Parathyroid adenoma (tissue), 2 donors: Measurements from ENCODE around the gene RFTN2.
"Not testable (repeated sequence)": the region's sequence is repeated elsewhere in the genome, so short reads cannot be mapped to it uniquely, and the experiment has no call there.

Experiments used
- H2AFZ ChIP-seq: fragments of 300-600 bp; sonication (generic); one replicate; pipeline ENCODE4 v1.7.0; 2017; ENCODE audit warnings: antibody characterized with exemption, mild to moderate bottlenecking
- H3K27ac ChIP-seq: fragments of 300-600 bp; sonication (generic); one replicate; pipeline ENCODE4 v1.7.0; 2017
- H3K27me3 ChIP-seq: fragments of 300-600 bp; sonication (generic); one replicate; pipeline ENCODE4 v1.7.0; 2017; ENCODE audit warnings: low read length; ENCODE audit not compliant: control insufficient read depth, insufficient read depth
- H3K36me3 ChIP-seq: fragments of 300-600 bp; sonication (generic); one replicate; pipeline ENCODE4 v1.7.0; 2017; ENCODE audit warnings: low read length; ENCODE audit not compliant: control insufficient read depth, insufficient read depth
- H3K4me1 ChIP-seq: fragments of 300-600 bp; sonication (generic); one replicate; pipeline ENCODE4 v1.7.0; 2017; ENCODE audit warnings: control low read depth
- H3K4me2 ChIP-seq: fragments of 300-600 bp; sonication (generic); one replicate; pipeline ENCODE4 v1.7.0; 2017; ENCODE audit warnings: low read length
- H3K4me3 ChIP-seq: fragments of 300-600 bp; sonication (generic); one replicate; pipeline ENCODE4 v1.7.0; 2017; ENCODE audit warnings: low read depth, low read length
- H3K79me2 ChIP-seq: fragments of 300-600 bp; sonication (generic); one replicate; pipeline ENCODE4 v1.7.0; 2017; ENCODE audit warnings: control low read depth
- H3K9ac ChIP-seq: fragments of 300-600 bp; sonication (generic); one replicate; pipeline ENCODE4 v1.7.0; 2017; ENCODE audit warnings: mild to moderate bottlenecking
- H3K9me3 ChIP-seq: fragments of 300-600 bp; sonication (generic); one replicate; pipeline ENCODE4 v1.7.0; 2017; ENCODE audit warnings: low read length; ENCODE audit not compliant: control insufficient read depth
- CTCF ChIP-seq: fragments of 300-600 bp; sonication (generic); IDR thresholded peaks from one replicate; pipeline ENCODE4 v1.7.0; 2017; ENCODE audit warnings: antibody characterized with exemption, mild to moderate bottlenecking
- donor health status: primary hyperparathyroidism.

The RFTN2 gene

DNA sequence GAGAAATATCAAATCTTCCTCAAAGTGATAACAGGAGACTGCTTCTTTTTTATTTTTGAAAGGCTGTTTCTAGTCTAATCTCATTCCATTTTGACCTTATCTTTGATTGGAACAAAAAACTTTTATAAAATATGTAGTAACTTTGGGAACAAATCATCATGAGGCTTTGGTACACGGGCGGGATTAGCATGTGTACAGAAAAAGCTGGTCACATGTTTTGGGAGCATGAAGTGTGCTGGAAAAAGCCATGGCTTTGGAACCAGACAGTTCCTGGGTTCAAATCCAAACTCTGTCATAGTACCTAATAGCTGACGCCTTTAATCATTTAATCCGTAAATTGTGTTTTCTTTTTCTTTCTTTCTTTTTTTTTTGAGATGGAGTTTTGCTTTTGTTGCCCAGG, 78.2 kb downstream of the RFTN2 start:
- no peak overlapping the region for H3K4me3 ChIP-seq
- no peak for TF ChIP-seq CTCF
- no peak overlapping the region for H3K27ac ChIP-seq
- H3K79me2 ChIP-seq, result no peaks in the 10 kb centered on the region
- no peaks in the 10 kb centered on the region for H3K9me3 ChIP-seq
- H3K4me1 ChIP-seq, result no peaks in the 10 kb centered on the region
- no peak overlapping the region for H3K9ac ChIP-seq
- no peak overlapping the region for H3K4me2 ChIP-seq
- no peaks in the 10 kb centered on the region for H3K36me3 ChIP-seq
- no peak overlapping the region for H2AFZ ChIP-seq
- no peaks in the 10 kb centered on the region for H3K27me3 ChIP-seq

DNA sequence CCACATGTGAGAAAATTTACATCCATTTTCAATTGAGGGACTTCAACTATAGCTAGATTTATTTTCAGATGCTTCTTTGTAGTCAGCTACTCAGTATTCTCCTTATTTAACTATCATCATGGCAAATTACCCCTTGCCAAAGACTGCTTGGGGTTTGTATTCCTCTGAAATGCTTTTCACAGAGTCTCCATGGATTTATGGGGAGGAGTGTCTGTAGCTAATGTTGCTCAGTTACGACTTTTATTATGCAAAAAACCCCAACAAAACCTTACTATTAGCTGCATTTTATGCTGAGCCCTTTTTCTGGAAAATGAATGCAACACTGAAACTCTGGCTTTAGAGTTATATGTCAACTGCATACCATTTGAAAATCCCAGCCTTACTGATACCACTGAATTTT, 78.6 kb downstream of the RFTN2 start:
- H3K27me3 ChIP-seq, result no peaks in the 10 kb centered on the region
- H3K79me2 ChIP-seq, result no peaks in the 10 kb centered on the region
- H3K4me1 ChIP-seq, result no peaks in the 10 kb centered on the region
- no peak for TF ChIP-seq CTCF
- no peak overlapping the region for H3K9ac ChIP-seq
- no peaks in the 10 kb centered on the region for H3K9me3 ChIP-seq
- no peak overlapping the region for H3K4me2 ChIP-seq
- H2AFZ ChIP-seq, result no peak overlapping the region
- H3K4me3 ChIP-seq, result no peak overlapping the region
- H3K36me3 ChIP-seq, result no peaks in the 10 kb centered on the region
- no peak overlapping the region for H3K27ac ChIP-seq

- Histone ChIP-seq H3K9ac (no peak overlapping the region), H3K36me3 (no peaks in the 10 kb centered on the region), H3K27me3 (no peaks in the 10 kb centered on the region), H3K27ac (no peak overlapping the region), H3K9me3 (no peaks in the 10 kb centered on the region), H3K79me2 (no peaks in the 10 kb centered on the region), H3K4me3 (no peak overlapping the region), H3K4me2 (no peak overlapping the region), H3K4me1 (peaks cover 2% of the 10 kb centered on the region), H2AFZ (no peak overlapping the region)
- TF ChIP-seq CTCF, result no peak
Observed at GRCh38 chr2:197591339-197592072, 83.9 kb downstream of the RFTN2 start.

DNA sequence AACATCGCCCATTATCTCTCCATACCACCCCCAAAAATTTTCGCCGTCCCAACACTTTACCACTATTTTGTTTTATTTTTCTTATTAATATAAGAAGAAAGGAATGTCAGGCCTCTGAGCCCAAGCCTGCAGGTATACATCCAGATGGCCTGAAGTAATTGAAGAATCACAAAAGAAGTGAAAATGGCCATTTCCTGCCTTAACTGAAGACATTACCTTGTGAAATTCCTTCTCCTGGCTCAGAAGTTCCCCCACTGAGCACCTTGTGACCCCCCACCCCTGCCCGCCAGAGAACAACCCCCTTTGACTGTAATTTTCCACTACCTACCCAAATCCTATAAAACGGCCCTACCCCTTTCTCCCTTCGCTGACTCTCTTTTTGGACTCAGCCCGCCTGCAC, 88.1 kb downstream of the RFTN2 start:
- H3K27ac ChIP-seq, H2AFZ ChIP-seq, H3K4me2 ChIP-seq, H3K9me3 ChIP-seq, H3K4me1 ChIP-seq, H3K9ac ChIP-seq, H3K27me3 ChIP-seq, H3K4me3 ChIP-seq, H3K79me2 ChIP-seq, H3K36me3 ChIP-seq: not testable (repeated sequence)

- not testable (repeated sequence) for H3K36me3 ChIP-seq, H3K4me2 ChIP-seq, H3K4me1 ChIP-seq, H3K4me3 ChIP-seq, H3K9ac ChIP-seq, H3K79me2 ChIP-seq, H3K9me3 ChIP-seq, H2AFZ ChIP-seq, H3K27ac ChIP-seq, H3K27me3 ChIP-seq
Observed at GRCh38 chr2:197580166-197580565, 95.2 kb downstream of the RFTN2 start.

DNA sequence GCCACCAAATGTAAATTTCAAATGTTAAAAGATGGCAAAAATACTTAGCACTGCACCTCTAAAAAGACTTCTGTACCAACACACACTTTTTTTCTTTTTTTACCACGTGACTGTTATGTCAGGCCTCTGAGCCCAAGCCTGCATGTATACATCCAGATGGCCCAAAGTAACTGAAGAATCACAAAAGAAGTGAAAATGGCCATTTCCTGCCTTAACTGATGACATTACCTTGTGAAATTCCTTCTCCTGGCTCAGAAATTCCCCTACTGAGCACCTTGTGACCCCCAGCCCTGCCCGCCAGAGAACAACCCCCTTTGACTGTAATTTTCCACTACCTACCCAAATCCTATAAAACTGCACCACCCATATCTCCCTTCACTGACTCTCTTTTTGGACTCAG, 97.1 kb downstream of the RFTN2 start:
- H3K4me1 ChIP-seq, H3K9ac ChIP-seq, H3K4me3 ChIP-seq, H3K27me3 ChIP-seq, H3K4me2 ChIP-seq, H2AFZ ChIP-seq, H3K27ac ChIP-seq, H3K36me3 ChIP-seq, H3K79me2 ChIP-seq, H3K9me3 ChIP-seq: not testable (repeated sequence)
